ENCODE results near the gene SPN.

GRCh38 chr16:29643596-29643995 is 19.5 kb upstream of the SPN start:
- TF ChIP-seq CTCF (IDR thresholded peaks at IDR 0.05) (no peak), POLR2A (IDR thresholded peaks at IDR 0.05) (no peak), POLR2AphosphoS5 (IDR thresholded peaks at IDR 0.05) (no peak)
